Measurements from ENCODE around the gene ZBTB25. TPM values are rescaled to one million over a fixed set of nuclear protein-coding genes. Genes with fewer than 3 reads are reported as not detected.
A peak's percentile ranks its signal among the peaks of the same experiment; 100 is the strongest.

The ZBTB25 gene
- total RNA-seq, 1 experiment from 2014 or later, result 10.0 TPM

GRCh38 chr14:64540208-64541202, 36.9 kb upstream of the ZBTB25 start, which contains the start of gene HSPA2:
Gene HSPA2 (plus strand): TSS chr14:64540741. CDS start chr14:64540850, 109 bp downstream.
- no peaks in the 10 kb centered on the region for H3K27me3 Mint-ChIP-seq (ENCODE audit: insufficient read depth, unreplicated experiment)
- TSS peak; percentile 42 for BruUV-seq (replicated peaks)
- H3K27ac Mint-ChIP-seq (ENCODE audit: unreplicated experiment), result peak within 1 kb of the TSS; percentile 79
- no peaks in the 10 kb centered on the region for H3K36me3 ChIP-seq (ENCODE audit: control insufficient read depth, insufficient read depth, low read length)
- peaks cover 16% of the 10 kb centered on the region for H3K4me1 Mint-ChIP-seq (ENCODE audit: low read depth, unreplicated experiment)
- peaks cover 14% of the 10 kb centered on the region; the same call in 1 of the 2 replicates for H3K4me1 ChIP-seq
- H3K4me3 Mint-ChIP-seq (ENCODE audit: unreplicated experiment), result peak within 1 kb of the TSS; percentile 71
- peaks cover 9% of the 10 kb centered on the region; the same call in 1 of the 2 replicates for H3K9me3 ChIP-seq
- ChIA-PET CTCF (interaction anchor here (0.5 to 1.6 kb wide), 10 partner anchors 14 to 224 kb away, joined by 3 to 9 read pairs (median 3); partner anchors contain the start of gene AKAP5), POLR2A (interaction anchor here (0.5 to 1.6 kb wide), 9 partner anchors 14 to 572 kb away, joined by 3 to 12 read pairs (median 3); no protein-coding TSS in a partner anchor)
- H3K9me3 Mint-ChIP-seq (ENCODE audit: unreplicated experiment), result no peaks in the 10 kb centered on the region
- intact Hi-C loops (cut with micrococcal nuclease; ENCODE audit: unreplicated experiment), result loop anchor here (1.0 to 5.0 kb wide), 5 partner anchors 30 to 222 kb away; partner anchors contain the start of gene PLEKHG3
- peaks cover 12% of the 10 kb centered on the region for H3K36me3 Mint-ChIP-seq (ENCODE audit: insufficient read depth, unreplicated experiment)
- H3K27me3 ChIP-seq (replicated peaks; ENCODE audit: control insufficient read depth, insufficient read depth, low read length), result no peaks in the 10 kb centered on the region
- TF ChIP-seq CTCF (IDR thresholded peaks at IDR 0.05; ENCODE audit: insufficient read depth in 1 of 2, low read depth in 1 of 2, low read length in 1 of 2, severe bottlenecking in 1 of 2, unreplicated experiment in 1 of 2), result peak; percentile 41 to 78
- peak; percentile 98 to 99 for DNase-seq
- H3K4me3 ChIP-seq (ENCODE audit: low read depth, low read length), result peak within 1 kb of the TSS; percentile 49

GRCh38 chr14:64536488-64537245, 33.0 kb upstream of the ZBTB25 start:
- peak overlapping the region; percentile 20 for H3K4me3 Mint-ChIP-seq (ENCODE audit: unreplicated experiment)
- intact Hi-C loops (cut with micrococcal nuclease; ENCODE audit: unreplicated experiment), result no loop called here
- ChIA-PET POLR2A (interaction anchor here (0.8 kb wide), 1 partner anchor 109 kb away, joined by 3 read pairs; no protein-coding TSS in a partner anchor), CTCF (interaction anchor here (1.5 kb wide), 1 partner anchor 26 kb away, joined by 3 read pairs; no protein-coding TSS in a partner anchor)
- Histone ChIP-seq H3K4me1 (peaks cover 12% of the 10 kb centered on the region; the same call in 1 of the 2 replicates), H3K36me3 (ENCODE audit: control insufficient read depth, insufficient read depth, low read length) (no peaks in the 10 kb centered on the region), H3K4me3 (ENCODE audit: low read depth, low read length) (no peak overlapping the region), H3K9me3 (peaks cover 6% of the 10 kb centered on the region; the same call in 1 of the 2 replicates), H3K27me3 (replicated peaks; ENCODE audit: control insufficient read depth, insufficient read depth, low read length) (no peaks in the 10 kb centered on the region)
- peaks cover 12% of the 10 kb centered on the region for H3K36me3 Mint-ChIP-seq (ENCODE audit: insufficient read depth, unreplicated experiment)
- no peaks in the 10 kb centered on the region for H3K9me3 Mint-ChIP-seq (ENCODE audit: unreplicated experiment)
- peak overlapping the region; percentile 89 for H3K27ac Mint-ChIP-seq (ENCODE audit: unreplicated experiment)
- H3K27me3 Mint-ChIP-seq (ENCODE audit: insufficient read depth, unreplicated experiment), result no peaks in the 10 kb centered on the region
- BruUV-seq (replicated peaks), result no TSS peak
- peaks cover 16% of the 10 kb centered on the region for H3K4me1 Mint-ChIP-seq (ENCODE audit: low read depth, unreplicated experiment)
- peak in 1 of 2 experiments; percentile 22 for DNase-seq
- TF ChIP-seq CTCF (IDR thresholded peaks at IDR 0.05; ENCODE audit: insufficient read depth in 1 of 2, low read depth in 1 of 2, low read length in 1 of 2, severe bottlenecking in 1 of 2, unreplicated experiment in 1 of 2), result no peak

- H3K9me3 Mint-ChIP-seq (ENCODE audit: unreplicated experiment), result no peaks in the 10 kb centered on the region
- POLR2A ChIA-PET, result no interaction called here
- Histone ChIP-seq H3K27me3 (replicated peaks; ENCODE audit: control insufficient read depth, insufficient read depth, low read length) (no peaks in the 10 kb centered on the region), H3K9me3 (no peaks in the 10 kb centered on the region), H3K4me3 (ENCODE audit: low read depth, low read length) (no peak overlapping the region), H3K36me3 (ENCODE audit: control insufficient read depth, insufficient read depth, low read length) (no peaks in the 10 kb centered on the region), H3K4me1 (peaks cover 9% of the 10 kb centered on the region; the same call in 1 of the 2 replicates)
- BruUV-seq (replicated peaks), result no TSS peak
- peaks cover 12% of the 10 kb centered on the region for H3K4me1 Mint-ChIP-seq (ENCODE audit: low read depth, unreplicated experiment)
- intact Hi-C loops (cut with micrococcal nuclease; ENCODE audit: unreplicated experiment), result no loop called here
- CTCF ChIA-PET, result no interaction called here
- H3K36me3 Mint-ChIP-seq (ENCODE audit: insufficient read depth, unreplicated experiment), result peaks cover 11% of the 10 kb centered on the region
- no peak overlapping the region for H3K27ac Mint-ChIP-seq (ENCODE audit: unreplicated experiment)
- DNase-seq, result no peak
- no peak for TF ChIP-seq CTCF (IDR thresholded peaks at IDR 0.05; ENCODE audit: insufficient read depth in 1 of 2, low read depth in 1 of 2, low read length in 1 of 2, severe bottlenecking in 1 of 2, unreplicated experiment in 1 of 2)
- H3K27me3 Mint-ChIP-seq (ENCODE audit: insufficient read depth, unreplicated experiment), result no peaks in the 10 kb centered on the region
- H3K4me3 Mint-ChIP-seq (ENCODE audit: unreplicated experiment), result no peak overlapping the region
Measured at GRCh38 chr14:64531567-64531966, 27.9 kb upstream of the ZBTB25 start.

Data from Caco-2 (cell line).